ENCODE data around the gene CPSF4L.
"Not testable (repeated sequence)": the region's sequence is repeated elsewhere in the genome, so short reads cannot be mapped to it uniquely, and the experiment has no call there.

Gene CPSF4L

GRCh38 chr17:73261617-73261951, at the start of gene CPSF4L:
TSS of gene CPSF4L (minus strand) at chr17:73261880. CDS start at chr17:73261818, 62 bp downstream.
- no peak for DNase-seq (ENCODE audit: low spot score)

- no peak for DNase-seq (ENCODE audit: low spot score)
Observed at GRCh38 chr17:73311428-73311780, 49.7 kb upstream of the CPSF4L start.

GRCh38 chr17:73309727-73310596, 48.3 kb upstream of the CPSF4L start:
- DNase-seq (ENCODE audit: low spot score) = peak; percentile 76

- DNase-seq (ENCODE audit: low spot score) = not testable (repeated sequence)
Observed at GRCh38 chr17:73308959-73309358, 47.3 kb upstream of the CPSF4L start.

GRCh38 chr17:73308017-73308823, 46.5 kb upstream of the CPSF4L start:
- DNase-seq (ENCODE audit: low spot score) = peak; percentile 80

GRCh38 chr17:73307130-73307529, 45.5 kb upstream of the CPSF4L start:
- DNase-seq (ENCODE audit: low spot score) = peak; percentile 53

GRCh38 chr17:73305845-73306836, 44.5 kb upstream of the CPSF4L start:
- no peak for DNase-seq (ENCODE audit: low spot score)

- peak; percentile 38 for DNase-seq (ENCODE audit: low spot score)
Observed at GRCh38 chr17:73304971-73305812, 43.5 kb upstream of the CPSF4L start.

GRCh38 chr17:73304438-73304837, 42.8 kb upstream of the CPSF4L start:
- DNase-seq (ENCODE audit: low spot score) = no peak

- no peak for DNase-seq (ENCODE audit: low spot score)
Observed at GRCh38 chr17:73302189-73302588, 40.5 kb upstream of the CPSF4L start.

- DNase-seq (ENCODE audit: low spot score) = no peak
Observed at GRCh38 chr17:73301369-73301768, 39.7 kb upstream of the CPSF4L start.

- DNase-seq (ENCODE audit: low spot score) = no peak
Observed at GRCh38 chr17:73300392-73300791, 38.7 kb upstream of the CPSF4L start.

GRCh38 chr17:73297934-73298861, 36.5 kb upstream of the CPSF4L start:
- DNase-seq (ENCODE audit: low spot score) = no peak

GRCh38 chr17:73293480-73293911, 31.8 kb upstream of the CPSF4L start:
- no peak for DNase-seq (ENCODE audit: low spot score)

GRCh38 chr17:73293031-73293430, 31.4 kb upstream of the CPSF4L start:
- no peak for DNase-seq (ENCODE audit: low spot score)

GRCh38 chr17:73292031-73292531, 30.4 kb upstream of the CPSF4L start:
- DNase-seq (ENCODE audit: low spot score) = no peak

GRCh38 chr17:73291260-73291801, 29.7 kb upstream of the CPSF4L start:
- peak; percentile 49 for DNase-seq (ENCODE audit: low spot score)

- DNase-seq (ENCODE audit: low spot score) = no peak
Observed at GRCh38 chr17:73290399-73291259, 28.9 kb upstream of the CPSF4L start.
